SKM-1 (cell line): ENCODE results near the gene GALNT14.

Source experiments
- DNase-seq: peaks from one replicate; lab custom pipeline; 2025; ENCODE audit not compliant: unreplicated experiment; lab: John Stamatoyannopoulos, UW

GALNT14 gene

GRCh38 chr2:30981096-30981495 is 157.1 kb downstream of the GALNT14 start:
- DNase-seq, result no peak

GRCh38 chr2:30979822-30980245 is 158.4 kb downstream of the GALNT14 start:
- no peak for DNase-seq

GRCh38 chr2:30978854-30979253 is 159.4 kb downstream of the GALNT14 start:
- DNase-seq, result no peak

GRCh38 chr2:30978044-30978443 is 160.2 kb downstream of the GALNT14 start:
- no peak for DNase-seq

GRCh38 chr2:30975156-30975555 is 163.1 kb downstream of the GALNT14 start:
- DNase-seq, result no peak

- no peak for DNase-seq
Observed at GRCh38 chr2:30974554-30974953, 163.7 kb downstream of the GALNT14 start.

GRCh38 chr2:30974092-30974491 is 164.1 kb downstream of the GALNT14 start:
- no peak for DNase-seq

- no peak for DNase-seq
Observed at GRCh38 chr2:30971231-30972025, 166.8 kb downstream of the GALNT14 start.

GRCh38 chr2:30968660-30969397 is 169.4 kb downstream of the GALNT14 start:
- DNase-seq, result no peak

GRCh38 chr2:30966786-30967185 is 171.5 kb downstream of the GALNT14 start:
- DNase-seq, result no peak

- DNase-seq, result no peak
Observed at GRCh38 chr2:30965022-30965531, 173.2 kb downstream of the GALNT14 start.

GRCh38 chr2:30964334-30965005 is 173.8 kb downstream of the GALNT14 start:
- no peak for DNase-seq

GRCh38 chr2:30963184-30963583 is 175.1 kb downstream of the GALNT14 start:
- DNase-seq, result no peak

- no peak for DNase-seq
Observed at GRCh38 chr2:30960213-30960612, 178.0 kb downstream of the GALNT14 start.

- DNase-seq, result no peak
Observed at GRCh38 chr2:30959653-30960052, 178.6 kb downstream of the GALNT14 start.

GRCh38 chr2:30958918-30959265 is 179.3 kb downstream of the GALNT14 start:
- DNase-seq, result no peak

GRCh38 chr2:30958193-30958917 is 179.9 kb downstream of the GALNT14 start:
- no peak for DNase-seq

GRCh38 chr2:30957591-30957990 is 180.6 kb downstream of the GALNT14 start:
- no peak for DNase-seq

GRCh38 chr2:30956995-30957394 is 181.2 kb downstream of the GALNT14 start:
- DNase-seq, result no peak

GRCh38 chr2:30955516-30956132 is 182.6 kb downstream of the GALNT14 start:
- no peak for DNase-seq

- no peak for DNase-seq
Observed at GRCh38 chr2:30950339-30950738, 187.9 kb downstream of the GALNT14 start.
